Hepatocyte (in vitro differentiated cells): Measurements from ENCODE around the gene CCDC86.

Experiments used
- CTCF ChIP-seq: fragments of 200-600 bp; sonication (generic); IDR thresholded peaks from 2 replicates; pipeline ENCODE4 v1.5.1; 2016; ENCODE audit warnings: antibody characterized with exemption, mild to moderate bottlenecking; ENCODE audit not compliant: poor library complexity
- EZH2 ChIP-seq: fragments of 200-600 bp; sonication (generic); IDR thresholded peaks from 2 replicates; pipeline ENCODE4 v1.6.1; 2016; ENCODE audit warnings: antibody characterized with exemption, mild to moderate bottlenecking, borderline replicate concordance
- EZH2phosphoT487 ChIP-seq: fragments of 200-600 bp; sonication (generic); IDR thresholded peaks from one replicate; pipeline ENCODE4 v1.6.1; 2018; ENCODE audit warnings: antibody characterized with exemption, mild to moderate bottlenecking, low read depth, moderate library complexity; ENCODE audit not compliant: unreplicated experiment, severe bottlenecking

GRCh38 chr11:60810151-60810550 is 31.8 kb upstream of the CCDC86 start:
- no peak for TF ChIP-seq CTCF
- TF ChIP-seq EZH2: no peak
- TF ChIP-seq EZH2phosphoT487: no peak
